ENCODE results near the gene PIGT.

The PIGT gene

GRCh38 chr20:45469336-45470261 lies 53.7 kb downstream of the PIGT start, which contains the start of gene WFDC2:
Gene WFDC2 (plus strand): TSS chr20:45469753. CDS start chr20:45469782, 29 bp downstream.
- TF ChIP-seq ZC3H10 (CRISPR knock-in tag; IDR thresholded peaks at IDR 0.05) (no peak), TCF4 (CRISPR knock-in tag; IDR thresholded peaks at IDR 0.05; ENCODE audit: borderline replicate concordance) (no peak), OSR1 (CRISPR knock-in tag; IDR thresholded peaks at IDR 0.05) (no peak), TOX (CRISPR knock-in tag; IDR thresholded peaks at IDR 0.05; ENCODE audit: borderline replicate concordance) (no peak), TSHZ2 (CRISPR knock-in tag; IDR thresholded peaks at IDR 0.05) (no peak), CSRNP3 (CRISPR knock-in tag; IDR thresholded peaks at IDR 0.05) (no peak), GLIS3 (CRISPR knock-in tag; IDR thresholded peaks at IDR 0.05) (no peak), ZNF8 (CRISPR knock-in tag; IDR thresholded peaks at IDR 0.05) (no peak), CREB5 (CRISPR knock-in tag; IDR thresholded peaks at IDR 0.05; ENCODE audit: low read depth) (no peak), ARNTL (CRISPR knock-in tag; IDR thresholded peaks at IDR 0.05; ENCODE audit: borderline replicate concordance, low read depth) (no peak), ZNF70 (CRISPR knock-in tag; IDR thresholded peaks at IDR 0.05) (no peak), ZFP30 (CRISPR knock-in tag; IDR thresholded peaks at IDR 0.05) (no peak), ZFP3 (CRISPR knock-in tag; IDR thresholded peaks at IDR 0.05) (no peak)
- peak; percentile 47; the same call in 1 of the 3 replicates for ATAC-seq

GRCh38 chr20:45470262-45470931 lies 54.5 kb downstream of the PIGT start:
- no peak for TF ChIP-seq ESRRG (CRISPR knock-in tag; IDR thresholded peaks at IDR 0.05)
- TF ChIP-seq TSHZ2 (CRISPR knock-in tag; IDR thresholded peaks at IDR 0.05), result no peak
- TF ChIP-seq CSDC2 (CRISPR knock-in tag; IDR thresholded peaks at IDR 0.05), result no peak
- TF ChIP-seq BACH2 (CRISPR knock-in tag; IDR thresholded peaks at IDR 0.05; ENCODE audit: borderline replicate concordance), result no peak
- no peak for TF ChIP-seq ZNF70 (CRISPR knock-in tag; IDR thresholded peaks at IDR 0.05)
- no peak for TF ChIP-seq ZNF8 (CRISPR knock-in tag; IDR thresholded peaks at IDR 0.05)
- TF ChIP-seq CSRNP3 (CRISPR knock-in tag; IDR thresholded peaks at IDR 0.05), result no peak
- TF ChIP-seq ARNTL (CRISPR knock-in tag; IDR thresholded peaks at IDR 0.05; ENCODE audit: borderline replicate concordance, low read depth), result no peak
- no peak for TF ChIP-seq ZNF565 (CRISPR knock-in tag; conservative IDR thresholded peaks at IDR 0.05; ENCODE audit: low read depth)
- no peak for TF ChIP-seq PATZ1 (CRISPR knock-in tag; IDR thresholded peaks at IDR 0.05; ENCODE audit: borderline replicate concordance)
- TF ChIP-seq OSR1 (CRISPR knock-in tag; IDR thresholded peaks at IDR 0.05), result no peak
- no peak for TF ChIP-seq ZFP3 (CRISPR knock-in tag; IDR thresholded peaks at IDR 0.05)
- no peak for TF ChIP-seq RARB (CRISPR knock-in tag; IDR thresholded peaks at IDR 0.05)
- no peak for TF ChIP-seq ISL1 (CRISPR knock-in tag; IDR thresholded peaks at IDR 0.05)
- TF ChIP-seq TOX (CRISPR knock-in tag; IDR thresholded peaks at IDR 0.05; ENCODE audit: borderline replicate concordance), result no peak
- peak; percentile 89 for ATAC-seq

All from SK-N-SH treated with all-trans-retinoic acid at 6 μM for 48 hours (cell line).